Measurements from ENCODE around the gene PIN4.
A peak's percentile ranks its signal among the peaks of the same experiment; 100 is the strongest.
"Not testable (repeated sequence)": the region's sequence is repeated elsewhere in the genome, so short reads cannot be mapped to it uniquely, and the experiment has no call there.

The PIN4 gene

DNA sequence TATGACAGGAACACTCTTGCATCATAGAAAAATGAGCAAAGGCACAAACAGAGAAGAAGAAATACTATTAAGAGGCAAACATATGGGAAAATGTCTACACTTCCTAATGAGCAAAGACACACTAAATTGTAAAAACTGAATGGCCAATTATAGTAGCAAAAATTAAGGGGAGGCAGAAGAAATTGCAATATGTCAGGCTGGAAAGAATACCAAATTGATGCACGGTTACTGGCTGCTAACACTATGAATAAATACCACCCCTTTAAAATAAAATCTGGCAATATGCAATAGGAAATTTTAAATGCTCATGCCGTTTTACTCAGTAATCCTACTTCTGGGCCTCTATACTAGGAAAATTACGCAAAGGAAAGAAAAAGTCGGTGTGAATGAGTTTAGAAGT is 16.0 kb upstream of the PIN4 start:
- DNase-seq (ENCODE audit: low spot score), result no peak
- no peak overlapping the region for H3K4me3 Mint-ChIP-seq
- no peaks in the 10 kb centered on the region for H3K9me3 Mint-ChIP-seq
- no peaks in the 10 kb centered on the region for H3K27me3 Mint-ChIP-seq (ENCODE audit: low read depth)
- no peaks in the 10 kb centered on the region for H3K36me3 Mint-ChIP-seq (ENCODE audit: low read depth)
- H3K27ac Mint-ChIP-seq, result no peak overlapping the region
- H3K4me1 Mint-ChIP-seq (ENCODE audit: low read depth), result peaks cover 2% of the 10 kb centered on the region

DNA sequence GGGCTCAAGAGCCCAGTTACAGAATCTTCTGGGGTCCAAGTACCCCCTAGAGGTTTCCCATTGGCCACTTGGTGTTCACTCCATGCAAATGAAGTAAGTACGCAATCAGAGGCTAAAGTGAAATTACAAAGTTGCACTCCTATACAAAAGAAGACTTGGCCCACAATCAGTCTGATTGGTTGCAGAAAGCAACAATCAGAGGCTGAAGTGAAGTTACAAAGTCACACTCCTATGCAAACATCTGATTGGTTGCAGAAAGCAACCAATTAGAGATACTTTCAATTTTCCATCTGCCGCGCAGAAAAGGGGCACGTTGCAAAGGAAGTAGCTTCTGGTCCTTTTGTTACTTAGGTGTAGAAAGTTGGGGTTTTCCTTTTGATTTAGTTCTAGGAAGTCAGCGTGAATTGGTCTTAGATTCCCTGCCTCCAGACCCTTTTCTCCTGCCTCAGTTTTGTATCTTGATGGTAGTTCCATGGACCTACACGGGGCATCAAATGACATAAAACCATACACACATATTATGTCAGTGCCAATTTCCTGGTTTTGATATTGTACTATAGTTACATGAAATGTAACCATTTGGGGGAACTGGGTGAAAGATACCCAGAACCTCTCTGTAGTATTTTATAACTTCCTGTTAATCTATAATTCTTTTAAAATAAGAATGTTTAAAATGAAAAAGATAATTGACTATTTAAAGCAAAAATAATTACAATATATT is 12.4 kb upstream of the PIN4 start:
- Mint-ChIP-seq H3K27ac (peak overlapping the region; percentile 84), H3K9me3 (no peaks in the 10 kb centered on the region)
- DNase-seq (ENCODE audit: low spot score), result peak; percentile 3

DNA sequence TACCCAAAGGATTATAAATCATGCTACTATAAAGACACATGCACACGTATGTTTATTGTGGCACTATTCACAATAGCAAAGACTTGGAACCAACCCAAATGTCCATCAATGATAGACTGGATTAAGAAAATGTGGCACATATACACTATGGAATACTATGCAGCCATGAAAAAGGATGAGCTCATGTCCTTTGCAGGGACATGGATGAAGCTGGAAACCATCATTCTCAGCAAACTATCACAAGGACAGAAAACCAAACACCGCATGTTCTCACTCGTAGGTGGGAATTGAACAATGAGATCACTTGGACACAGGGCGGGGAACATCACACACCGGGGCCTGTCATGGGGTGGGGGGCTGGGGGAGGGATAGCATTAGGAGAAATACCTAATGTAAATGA is 5.3 kb upstream of the PIN4 start:
- not testable (repeated sequence) for H3K36me3 Mint-ChIP-seq (ENCODE audit: low read depth); H3K4me1 Mint-ChIP-seq (ENCODE audit: low read depth); H3K9me3 Mint-ChIP-seq; H3K27me3 Mint-ChIP-seq (ENCODE audit: low read depth); H3K4me3 Mint-ChIP-seq; H3K27ac Mint-ChIP-seq; DNase-seq (ENCODE audit: low spot score)

More for the DNA sequence above, 12.4 kb upstream of the PIN4 start:
- H3K4me1 Mint-ChIP-seq (ENCODE audit: low read depth), result peaks cover 2% of the 10 kb centered on the region
- H3K4me3 Mint-ChIP-seq, result peak overlapping the region; percentile 71
- H3K36me3 Mint-ChIP-seq (ENCODE audit: low read depth), result no peaks in the 10 kb centered on the region
- H3K27me3 Mint-ChIP-seq (ENCODE audit: low read depth), result no peaks in the 10 kb centered on the region

DNA sequence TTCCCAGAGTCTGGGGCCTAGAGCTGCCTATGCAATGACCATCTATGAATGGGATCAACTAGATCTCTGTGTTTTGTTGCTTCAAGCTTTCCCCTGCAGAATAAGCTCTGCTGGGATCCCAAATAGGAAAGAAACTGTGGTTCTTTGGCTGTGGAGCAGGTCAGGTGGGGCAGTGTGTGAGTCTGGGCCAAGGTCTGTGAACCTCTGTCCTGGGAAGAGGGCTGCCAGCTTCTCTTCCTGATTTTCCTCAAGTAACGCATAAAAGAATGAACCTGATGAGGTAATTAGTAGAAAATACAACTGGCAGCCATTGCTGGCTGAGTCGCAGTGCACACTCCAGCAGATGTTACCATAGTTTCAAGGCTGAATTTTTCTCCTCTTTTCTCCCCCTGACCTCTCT is 4.6 kb upstream of the PIN4 start:
- Mint-ChIP-seq H3K4me3 (no peak overlapping the region), H3K27ac (no peak overlapping the region), H3K4me1 (ENCODE audit: low read depth) (peaks cover 4% of the 10 kb centered on the region), H3K27me3 (ENCODE audit: low read depth) (peaks cover 3% of the 10 kb centered on the region), H3K9me3 (no peaks in the 10 kb centered on the region), H3K36me3 (ENCODE audit: low read depth) (no peaks in the 10 kb centered on the region)
- DNase-seq (ENCODE audit: low spot score), result no peak

DNA sequence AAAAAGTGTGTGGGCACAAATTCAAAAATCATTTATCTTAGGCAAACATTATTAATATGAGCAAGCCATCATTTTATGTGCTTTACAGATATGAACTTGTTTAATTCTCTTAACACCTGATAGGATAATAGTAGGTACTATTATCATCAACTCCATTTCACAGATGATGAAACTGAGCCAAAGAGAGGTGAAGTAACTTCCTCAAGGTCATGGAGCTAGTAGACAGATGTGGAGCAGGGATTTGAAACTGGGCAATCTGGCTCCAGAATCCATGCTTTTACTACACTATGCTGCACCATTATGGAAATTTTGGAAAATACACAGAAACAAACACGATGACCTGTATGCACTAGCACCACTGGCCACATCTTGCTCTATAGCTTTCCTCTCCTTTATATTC is 1.0 kb upstream of the PIN4 start:
- H3K36me3 Mint-ChIP-seq (ENCODE audit: low read depth), result no peaks in the 10 kb centered on the region
- H3K27me3 Mint-ChIP-seq (ENCODE audit: low read depth), result peaks cover 3% of the 10 kb centered on the region
- H3K9me3 Mint-ChIP-seq, result no peaks in the 10 kb centered on the region
- H3K4me1 Mint-ChIP-seq (ENCODE audit: low read depth), result peaks cover 7% of the 10 kb centered on the region
- no peak for DNase-seq (ENCODE audit: low spot score)
- no peak overlapping the region for H3K4me3 Mint-ChIP-seq
- no peak overlapping the region for H3K27ac Mint-ChIP-seq

DNA sequence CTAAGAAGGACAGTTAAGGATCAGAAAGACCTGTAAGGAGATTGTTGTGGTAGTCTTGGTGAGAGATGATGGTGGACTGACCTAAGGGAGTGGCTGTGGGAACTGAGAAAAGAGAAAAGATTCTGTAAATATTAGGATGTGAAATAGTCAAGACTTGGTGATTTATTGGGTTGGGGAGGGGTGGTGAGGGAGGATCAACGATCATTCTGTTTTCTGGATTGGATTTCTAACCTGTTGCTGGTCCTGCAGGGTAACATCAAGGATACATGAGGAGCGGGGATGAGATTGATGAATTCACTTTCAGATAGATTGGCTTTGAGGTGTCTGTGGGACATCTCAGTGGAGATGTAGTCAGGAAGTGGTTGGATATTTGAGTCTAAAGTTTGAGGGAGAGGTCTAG is 1.4 kb downstream of the PIN4 start:
- Mint-ChIP-seq H3K27ac (no peak overlapping the region), H3K9me3 (no peaks in the 10 kb centered on the region), H3K27me3 (ENCODE audit: low read depth) (no peaks in the 10 kb centered on the region), H3K4me1 (ENCODE audit: low read depth) (peaks cover 7% of the 10 kb centered on the region), H3K4me3 (no peak overlapping the region), H3K36me3 (ENCODE audit: low read depth) (no peaks in the 10 kb centered on the region)
- DNase-seq (ENCODE audit: low spot score), result no peak

DNA sequence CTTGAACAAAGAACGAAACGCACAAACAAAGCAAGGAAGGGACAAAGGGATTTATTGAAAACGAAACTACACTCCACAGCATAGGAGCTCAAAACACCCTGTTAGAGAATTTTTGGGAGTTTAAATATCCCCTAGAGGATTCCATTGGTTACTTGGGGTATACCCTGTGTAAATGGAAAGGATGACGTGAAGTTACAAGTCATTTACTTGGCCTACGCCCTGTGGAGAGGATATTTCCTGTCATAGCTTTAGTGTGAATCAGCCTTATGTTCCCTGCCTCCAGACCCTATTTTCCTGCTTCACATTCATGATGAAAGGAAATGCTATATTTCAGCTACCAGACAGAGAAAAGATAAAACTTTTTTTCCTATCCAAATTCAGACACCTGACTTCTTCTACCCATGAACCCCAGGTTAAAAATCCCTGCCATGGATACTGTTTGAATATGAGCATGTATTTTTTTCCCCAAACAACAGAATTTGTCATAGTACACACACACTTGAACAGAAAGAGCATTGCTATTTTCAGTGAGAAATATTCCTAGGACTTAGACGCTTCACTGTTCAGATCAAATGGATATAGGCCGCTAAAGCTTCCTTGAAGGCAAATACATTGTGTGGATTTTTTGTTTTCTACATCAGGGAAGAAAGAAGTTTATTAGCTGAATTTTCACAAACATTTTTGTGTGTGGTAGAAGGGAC is 20.4 kb downstream of the PIN4 start:
- Mint-ChIP-seq H3K36me3 (ENCODE audit: low read depth) (peaks cover 11% of the 10 kb centered on the region), H3K9me3 (no peaks in the 10 kb centered on the region), H3K27ac (no peak overlapping the region), H3K27me3 (ENCODE audit: low read depth) (no peaks in the 10 kb centered on the region), H3K4me1 (ENCODE audit: low read depth) (no peaks in the 10 kb centered on the region), H3K4me3 (no peak overlapping the region)
- DNase-seq (ENCODE audit: low spot score), result no peak

DNA sequence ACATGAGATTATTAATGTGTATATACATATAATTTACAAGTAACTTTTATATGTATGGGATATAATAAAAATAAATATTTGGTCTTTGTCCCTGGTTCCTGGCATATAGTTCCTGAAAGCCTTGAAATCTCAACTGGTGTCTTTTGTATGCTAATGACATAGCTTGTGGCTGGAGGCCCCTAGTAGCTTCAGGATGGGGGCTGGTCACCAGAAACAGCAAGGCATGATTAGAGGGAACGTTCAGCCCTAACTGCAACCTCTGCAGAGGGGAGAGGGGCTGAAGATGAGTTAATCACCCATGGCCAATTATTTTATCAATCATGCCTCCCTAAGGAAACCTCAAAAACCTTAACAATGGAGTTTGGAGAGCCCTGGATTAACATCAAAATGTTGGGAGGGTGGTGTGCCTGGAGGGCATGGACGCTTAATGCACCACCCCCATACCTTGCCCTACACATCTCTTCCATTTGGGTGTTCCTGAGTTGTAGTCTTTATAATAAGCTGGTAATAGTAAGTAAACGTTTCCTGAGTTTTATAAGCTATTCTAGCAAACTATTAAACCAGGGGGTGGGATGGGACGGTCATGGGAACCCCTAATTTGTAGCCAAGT is 21.3 kb downstream of the PIN4 start:
- H3K27ac Mint-ChIP-seq, result no peak overlapping the region
- H3K9me3 Mint-ChIP-seq, result no peaks in the 10 kb centered on the region
- no peak overlapping the region for H3K4me3 Mint-ChIP-seq
- DNase-seq (ENCODE audit: low spot score), result no peak
- H3K36me3 Mint-ChIP-seq (ENCODE audit: low read depth), result peaks cover 19% of the 10 kb centered on the region
- no peaks in the 10 kb centered on the region for H3K27me3 Mint-ChIP-seq (ENCODE audit: low read depth)
- no peaks in the 10 kb centered on the region for H3K4me1 Mint-ChIP-seq (ENCODE audit: low read depth)

DNA sequence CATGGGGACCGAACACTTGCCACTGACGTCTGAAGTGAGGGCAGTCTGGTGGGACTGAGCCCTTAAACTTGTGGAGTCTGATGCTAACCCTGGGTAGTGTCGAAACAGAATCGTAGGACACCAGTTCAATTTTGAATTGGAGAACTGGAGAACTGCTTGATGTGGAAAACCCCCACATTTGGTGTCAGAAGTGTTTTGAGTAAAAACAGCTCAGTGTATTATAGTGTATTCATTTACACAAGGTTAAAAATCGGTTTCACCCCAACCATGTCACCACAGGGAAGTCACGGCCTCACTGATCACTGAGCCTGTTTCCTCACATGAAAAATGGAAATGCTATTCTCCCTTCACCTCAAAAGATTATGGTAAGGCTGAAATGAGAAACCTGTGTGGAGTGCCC is 21.9 kb downstream of the PIN4 start:
- no peak overlapping the region for H3K4me3 Mint-ChIP-seq
- H3K27me3 Mint-ChIP-seq (ENCODE audit: low read depth), result no peaks in the 10 kb centered on the region
- peaks cover 18% of the 10 kb centered on the region for H3K36me3 Mint-ChIP-seq (ENCODE audit: low read depth)
- H3K4me1 Mint-ChIP-seq (ENCODE audit: low read depth), result no peaks in the 10 kb centered on the region
- DNase-seq (ENCODE audit: low spot score), result no peak
- no peaks in the 10 kb centered on the region for H3K9me3 Mint-ChIP-seq
- H3K27ac Mint-ChIP-seq, result no peak overlapping the region

DNA sequence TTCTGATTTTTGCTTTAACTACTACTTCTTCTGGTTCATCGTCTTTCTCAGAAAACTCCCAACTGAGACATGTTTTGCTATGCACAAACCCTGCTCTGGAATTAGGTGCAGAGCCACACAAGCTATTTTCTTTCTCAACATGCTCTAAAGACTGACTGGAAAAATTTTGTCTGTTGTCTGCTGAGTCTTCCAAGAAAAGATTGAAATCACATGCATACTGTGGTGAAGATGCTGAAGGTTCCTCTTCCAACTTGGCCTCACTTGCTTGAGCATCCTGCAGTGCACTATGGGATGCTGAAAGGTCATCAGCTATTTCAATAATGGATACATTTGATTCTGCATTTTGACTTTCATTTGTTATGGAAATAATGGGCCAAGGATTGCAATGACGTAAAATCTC is 24.1 kb downstream of the PIN4 start:
- Mint-ChIP-seq H3K9me3 (no peaks in the 10 kb centered on the region), H3K27me3 (ENCODE audit: low read depth) (no peaks in the 10 kb centered on the region), H3K27ac (no peak overlapping the region), H3K4me3 (no peak overlapping the region), H3K36me3 (ENCODE audit: low read depth) (peaks cover 18% of the 10 kb centered on the region), H3K4me1 (ENCODE audit: low read depth) (no peaks in the 10 kb centered on the region)
- DNase-seq (ENCODE audit: low spot score), result no peak

DNA sequence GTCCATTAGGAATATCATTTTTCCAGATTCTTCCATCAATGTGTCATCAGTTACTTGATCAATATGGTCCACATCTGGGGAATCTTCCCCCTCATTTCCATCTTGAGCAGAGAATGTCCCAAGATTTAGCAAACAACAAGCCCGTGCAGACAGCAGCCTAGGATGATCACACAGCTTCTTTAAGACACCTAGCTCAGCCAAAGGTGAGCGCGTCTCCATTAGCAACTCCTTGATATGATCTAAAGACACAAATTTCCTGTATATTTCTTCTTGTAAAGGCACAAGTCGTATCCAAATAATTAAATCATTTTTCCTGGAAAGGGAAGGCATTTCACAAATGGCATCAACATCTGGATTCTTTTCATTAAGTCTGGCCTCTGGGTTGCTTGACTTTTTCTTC is 25.8 kb downstream of the PIN4 start:
- Mint-ChIP-seq H3K36me3 (ENCODE audit: low read depth) (peaks cover 18% of the 10 kb centered on the region), H3K9me3 (no peaks in the 10 kb centered on the region), H3K27me3 (ENCODE audit: low read depth) (no peaks in the 10 kb centered on the region), H3K27ac (no peak overlapping the region), H3K4me3 (no peak overlapping the region), H3K4me1 (ENCODE audit: low read depth) (no peaks in the 10 kb centered on the region)
- no peak for DNase-seq (ENCODE audit: low spot score)

DNA sequence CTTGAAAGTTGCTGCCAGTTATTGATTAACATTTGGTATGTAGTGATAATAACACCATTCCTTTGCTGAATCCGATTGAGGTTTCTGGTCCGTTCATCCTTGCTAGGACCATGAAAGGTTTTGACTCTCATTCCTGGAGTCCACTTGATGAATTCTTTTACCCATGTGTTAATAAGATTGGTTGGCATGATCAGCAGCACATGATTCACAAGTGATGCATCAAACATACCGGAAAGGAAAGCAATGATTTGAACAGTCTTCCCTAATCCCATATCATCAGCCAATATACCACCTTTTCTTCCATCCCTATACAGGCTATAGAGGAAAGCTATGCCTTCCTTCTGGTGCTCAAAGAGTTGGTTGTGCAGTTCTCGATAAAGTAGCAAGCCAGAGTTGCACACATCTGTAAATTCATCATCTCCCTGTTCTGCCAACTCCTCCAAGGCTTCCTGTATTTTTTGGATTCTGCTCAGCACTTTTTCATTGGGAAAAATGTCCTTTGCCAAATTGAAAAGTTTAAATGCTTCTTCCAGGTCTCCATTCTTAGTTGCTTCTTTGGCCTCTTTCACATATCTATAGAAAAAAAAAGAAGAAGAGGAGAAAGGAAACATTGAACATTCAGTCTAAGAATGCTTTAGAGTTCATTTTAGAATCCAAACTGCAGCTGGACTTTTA is 26.7 kb downstream of the PIN4 start:
- no peaks in the 10 kb centered on the region for H3K9me3 Mint-ChIP-seq
- H3K27ac Mint-ChIP-seq, result no peak overlapping the region
- peaks cover 18% of the 10 kb centered on the region for H3K36me3 Mint-ChIP-seq (ENCODE audit: low read depth)
- no peak overlapping the region for H3K4me3 Mint-ChIP-seq
- H3K27me3 Mint-ChIP-seq (ENCODE audit: low read depth), result no peaks in the 10 kb centered on the region
- H3K4me1 Mint-ChIP-seq (ENCODE audit: low read depth), result no peaks in the 10 kb centered on the region
- DNase-seq (ENCODE audit: low spot score), result no peak

DNA sequence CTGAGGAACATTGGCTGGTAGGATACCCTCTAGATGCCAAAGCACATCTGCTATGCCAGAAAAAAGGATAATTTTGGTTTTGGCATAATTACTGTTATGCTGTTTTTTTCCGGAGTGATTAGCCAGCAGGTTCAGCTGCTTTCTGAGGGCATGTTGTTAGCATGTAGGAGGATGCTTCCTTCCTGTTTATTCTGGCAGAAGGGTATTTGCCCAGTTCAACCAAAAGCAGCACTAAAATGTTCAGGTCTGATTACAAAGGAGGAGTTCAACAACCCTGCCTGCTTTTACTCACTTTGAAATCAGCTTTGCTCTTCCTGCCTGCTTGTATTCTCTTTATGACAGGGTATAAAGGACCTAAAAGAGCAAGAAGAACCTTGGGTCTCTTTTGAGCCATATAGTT is 35.4 kb downstream of the PIN4 start:
- no peak overlapping the region for H3K27ac Mint-ChIP-seq
- peaks cover 4% of the 10 kb centered on the region for H3K36me3 Mint-ChIP-seq (ENCODE audit: low read depth)
- H3K9me3 Mint-ChIP-seq, result no peaks in the 10 kb centered on the region
- DNase-seq (ENCODE audit: low spot score), result no peak
- H3K4me1 Mint-ChIP-seq (ENCODE audit: low read depth), result no peaks in the 10 kb centered on the region
- no peaks in the 10 kb centered on the region for H3K27me3 Mint-ChIP-seq (ENCODE audit: low read depth)
- H3K4me3 Mint-ChIP-seq, result no peak overlapping the region

DNA sequence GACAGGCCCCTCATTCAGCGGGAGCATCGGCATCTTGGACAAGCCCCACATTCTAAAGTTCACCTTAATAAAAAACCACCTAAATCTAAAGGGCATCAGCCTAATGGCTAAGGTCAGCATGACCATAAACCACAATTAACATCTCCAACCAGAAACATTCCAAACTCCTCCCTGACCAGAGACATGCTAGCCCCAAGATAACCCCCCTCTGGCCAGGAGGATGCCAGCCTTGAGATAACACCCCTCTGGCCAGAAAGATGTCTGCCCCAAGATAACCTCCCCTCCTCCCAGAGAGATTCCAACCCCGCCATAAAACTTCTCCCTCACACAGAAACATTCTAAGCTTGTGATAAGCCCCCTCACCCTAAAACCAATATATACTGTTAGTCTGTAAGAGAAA is 38.8 kb downstream of the PIN4 start:
- not testable (repeated sequence) for H3K27me3 Mint-ChIP-seq (ENCODE audit: low read depth); H3K4me1 Mint-ChIP-seq (ENCODE audit: low read depth); H3K27ac Mint-ChIP-seq; DNase-seq (ENCODE audit: low spot score); H3K9me3 Mint-ChIP-seq; H3K4me3 Mint-ChIP-seq; H3K36me3 Mint-ChIP-seq (ENCODE audit: low read depth)
